Hepatocyte (in vitro differentiated cells): Measurements from ENCODE around the gene NHSL2.

Experiments used
- CTCF ChIP-seq: fragments of 200-600 bp; sonication (generic); IDR thresholded peaks from 2 replicates; pipeline ENCODE4 v1.5.1; 2016; ENCODE audit warnings: antibody characterized with exemption, mild to moderate bottlenecking; ENCODE audit not compliant: poor library complexity
- EZH2 ChIP-seq: fragments of 200-600 bp; sonication (generic); IDR thresholded peaks from 2 replicates; pipeline ENCODE4 v1.6.1; 2016; ENCODE audit warnings: antibody characterized with exemption, mild to moderate bottlenecking, borderline replicate concordance

GRCh38 chrX:72130156-72130761 is 219.6 kb downstream of the NHSL2 start:
- TF ChIP-seq CTCF (no peak), EZH2 (no peak)
